ENCODE data around the gene WWC1.

WWC1 gene

DNA sequence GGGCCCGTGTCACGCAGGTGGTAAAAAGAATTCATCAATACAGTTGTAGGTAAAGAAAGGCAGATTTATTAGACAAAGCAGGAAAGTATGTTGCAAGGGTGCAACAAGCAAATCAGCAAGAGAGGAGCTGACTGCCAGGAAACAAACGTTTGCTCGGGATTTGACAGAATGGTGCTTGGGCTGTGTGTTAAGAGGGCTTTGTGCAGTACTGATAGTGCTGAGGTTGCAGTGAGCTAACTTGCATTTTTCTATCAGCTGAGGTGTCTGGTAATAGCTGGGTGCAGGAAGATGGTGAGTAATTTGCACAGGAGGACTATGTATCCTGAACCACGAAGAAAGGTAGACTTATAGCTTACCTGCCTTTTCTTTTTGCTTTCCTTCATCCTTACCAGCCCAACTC, 190.9 kb downstream of the WWC1 start:
- H3K4me3 Mint-ChIP-seq: no peak overlapping the region
- H3K27me3 Mint-ChIP-seq: peaks cover 8% of the 10 kb centered on the region
- H3K36me3 Mint-ChIP-seq (ENCODE audit: low read depth): no peaks in the 10 kb centered on the region
- no peak overlapping the region for H3K27ac Mint-ChIP-seq
- H3K4me1 Mint-ChIP-seq (ENCODE audit: low read depth): peaks cover 20% of the 10 kb centered on the region
- no peaks in the 10 kb centered on the region for H3K9me3 Mint-ChIP-seq

DNA sequence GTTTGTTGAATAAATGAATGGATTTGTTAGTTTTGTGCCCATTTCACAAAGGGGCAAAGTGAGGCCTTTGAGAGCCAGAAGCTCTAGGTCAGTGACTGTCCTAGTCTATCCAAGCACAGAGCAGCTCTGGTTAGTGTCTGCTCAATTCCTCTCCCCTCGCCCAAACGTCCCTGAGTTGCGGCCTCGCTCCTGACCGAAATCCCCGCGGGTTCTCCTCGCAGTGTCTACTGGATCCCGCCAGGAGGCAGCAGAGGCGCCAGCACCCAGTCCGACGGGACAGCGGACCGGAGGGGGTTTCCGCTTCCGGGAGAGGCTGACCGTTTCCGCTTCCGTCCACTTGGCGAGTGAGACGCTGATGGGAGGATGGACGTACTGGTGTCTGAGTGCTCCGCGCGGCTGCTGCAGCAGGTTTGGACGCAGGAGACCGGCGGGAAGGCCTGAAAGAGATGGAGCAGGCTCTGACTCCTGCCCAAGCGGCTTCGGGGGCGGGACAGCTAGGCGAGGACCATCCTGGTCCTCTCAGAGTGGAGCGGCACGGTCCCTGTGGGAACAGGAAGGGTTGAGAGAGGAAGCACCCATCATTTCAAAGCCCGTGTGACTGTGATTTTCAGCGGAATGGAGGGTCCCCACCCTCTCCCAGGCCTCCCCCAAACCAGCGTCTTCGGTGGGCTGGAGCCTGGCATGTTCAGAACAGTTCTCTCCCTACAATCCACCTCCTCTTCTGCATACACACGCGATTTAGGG, 194.9 kb downstream of the WWC1 start, which contains the start of gene RARS1:
Gene RARS1 (plus strand): TSS at position 336 of the 744 bp plus-strand sequence. CDS start 28 bp downstream, at position 364.
- Mint-ChIP-seq H3K36me3 (ENCODE audit: low read depth) (peaks cover 29% of the 10 kb centered on the region), H3K4me1 (ENCODE audit: low read depth) (peaks cover 41% of the 10 kb centered on the region), H3K27me3 (no peaks in the 10 kb centered on the region), H3K9me3 (no peaks in the 10 kb centered on the region), H3K27ac (peak within 1 kb of the TSS; percentile 98), H3K4me3 (peak within 1 kb of the TSS; percentile 100)

DNA sequence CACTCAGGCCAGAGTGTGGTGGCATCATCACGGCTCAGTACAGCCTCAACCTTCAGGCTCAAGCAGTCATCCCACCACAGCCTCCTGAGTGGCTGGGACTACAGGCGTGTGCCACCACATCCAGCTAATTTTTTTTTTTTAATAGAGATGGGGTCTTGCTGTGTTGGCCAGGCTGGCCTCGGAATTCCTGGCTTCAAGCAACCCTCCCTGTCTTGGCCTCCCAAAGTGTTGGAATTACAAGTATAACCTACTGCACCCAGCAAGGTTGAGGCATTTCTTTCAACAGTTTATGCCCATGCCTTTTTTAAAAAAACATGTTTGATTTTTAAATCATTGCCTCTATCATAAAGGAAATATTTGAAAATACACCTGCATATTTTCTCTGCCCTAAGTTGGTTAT, 197.6 kb downstream of the WWC1 start:
- peaks cover 56% of the 10 kb centered on the region for H3K36me3 Mint-ChIP-seq (ENCODE audit: low read depth)
- no peaks in the 10 kb centered on the region for H3K9me3 Mint-ChIP-seq
- peaks cover 49% of the 10 kb centered on the region for H3K4me1 Mint-ChIP-seq (ENCODE audit: low read depth)
- no peak overlapping the region for H3K27ac Mint-ChIP-seq
- no peaks in the 10 kb centered on the region for H3K27me3 Mint-ChIP-seq
- no peak overlapping the region for H3K4me3 Mint-ChIP-seq

DNA sequence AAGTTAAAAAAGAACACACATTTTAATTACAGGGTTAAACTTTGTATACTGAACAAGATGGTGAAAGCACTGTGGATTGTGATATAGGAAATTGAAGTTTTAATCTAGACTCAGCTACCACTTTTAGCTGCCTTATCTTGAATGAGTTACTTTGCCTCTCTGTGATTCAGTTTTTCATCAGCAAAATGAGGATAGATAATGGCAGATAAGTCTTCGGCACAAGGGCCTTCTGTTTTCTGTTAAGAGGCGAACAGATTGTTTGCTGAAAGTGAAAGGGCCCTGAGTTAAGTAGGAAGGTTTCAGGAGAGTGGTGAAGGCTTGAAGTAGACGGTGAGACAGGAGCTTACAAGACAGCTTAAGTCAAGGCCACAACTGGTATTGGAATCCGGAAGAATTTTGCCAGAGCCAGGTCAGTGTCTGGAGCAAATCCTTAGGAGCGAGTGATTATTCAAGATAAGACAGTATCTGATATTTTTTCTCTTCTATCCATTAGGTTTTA, 202.7 kb downstream of the WWC1 start:
- Mint-ChIP-seq H3K9me3 (no peaks in the 10 kb centered on the region), H3K4me1 (ENCODE audit: low read depth) (peaks cover 18% of the 10 kb centered on the region), H3K27ac (no peak overlapping the region), H3K27me3 (no peaks in the 10 kb centered on the region), H3K4me3 (no peak overlapping the region), H3K36me3 (ENCODE audit: low read depth) (peaks cover 84% of the 10 kb centered on the region)

DNA sequence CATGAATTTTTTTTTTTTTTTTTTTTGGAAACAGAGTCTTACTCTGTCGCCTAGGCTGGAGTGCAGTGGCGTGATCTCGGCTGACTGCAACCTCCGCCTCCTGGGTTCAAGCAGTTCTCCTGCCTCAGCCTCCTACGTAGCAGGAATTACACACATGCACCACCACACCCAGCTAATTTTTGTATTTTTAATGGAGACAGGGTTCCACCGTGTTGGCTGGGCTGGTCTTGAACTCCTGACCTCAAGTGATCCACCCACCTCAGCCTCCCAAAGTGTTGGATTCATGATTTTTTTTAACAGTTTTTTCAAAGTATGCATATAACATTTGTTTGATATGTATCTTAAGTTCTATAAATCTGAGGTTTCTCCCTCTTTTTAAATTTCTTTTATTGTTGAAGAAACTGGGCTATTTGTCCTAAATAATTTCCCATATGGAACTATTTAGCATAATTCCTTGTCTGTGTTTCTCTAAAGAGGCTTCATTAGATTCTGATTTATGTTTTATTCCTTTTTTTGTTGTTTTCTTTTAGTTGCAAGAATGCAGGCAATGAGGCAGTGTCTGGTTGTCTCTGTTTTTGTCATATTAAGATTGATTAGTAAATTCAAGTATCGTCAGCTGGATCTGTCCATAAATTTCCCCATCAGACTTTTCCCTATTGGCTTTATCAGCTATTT, 211.3 kb downstream of the WWC1 start:
- Mint-ChIP-seq H3K27ac (no peak overlapping the region), H3K36me3 (ENCODE audit: low read depth) (peaks cover 60% of the 10 kb centered on the region), H3K4me3 (no peak overlapping the region), H3K4me1 (ENCODE audit: low read depth) (no peaks in the 10 kb centered on the region), H3K9me3 (no peaks in the 10 kb centered on the region), H3K27me3 (no peaks in the 10 kb centered on the region)

DNA sequence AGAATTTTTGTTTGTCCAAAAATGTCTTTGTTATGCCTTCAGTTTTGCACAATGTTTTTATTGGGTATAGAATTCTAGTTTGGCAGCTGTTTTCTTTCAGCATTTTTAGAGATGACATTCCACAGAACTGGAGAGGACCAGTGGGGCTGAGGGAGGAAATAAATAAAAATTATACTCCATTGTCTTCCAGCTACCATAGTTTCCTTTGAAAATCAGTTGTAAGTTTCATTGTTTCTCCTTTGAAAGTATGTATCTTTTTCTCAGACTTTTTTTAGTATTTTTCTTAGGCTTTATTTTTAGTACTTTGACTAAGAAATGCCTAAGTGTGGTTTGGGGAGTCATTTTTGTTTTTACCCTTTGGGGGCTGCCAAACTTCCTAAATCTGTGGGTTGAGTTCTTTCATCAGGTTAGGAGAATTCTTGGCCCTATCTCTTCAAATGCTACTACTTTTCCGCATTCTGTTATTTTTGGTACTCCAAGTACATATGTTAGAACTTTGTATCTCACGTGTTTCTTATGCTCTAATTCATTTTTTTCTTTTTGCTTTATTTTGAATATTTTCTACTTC, 222.5 kb downstream of the WWC1 start:
- H3K36me3 Mint-ChIP-seq (ENCODE audit: low read depth): peaks cover 90% of the 10 kb centered on the region
- no peaks in the 10 kb centered on the region for H3K4me1 Mint-ChIP-seq (ENCODE audit: low read depth)
- H3K27ac Mint-ChIP-seq: no peak overlapping the region
- no peaks in the 10 kb centered on the region for H3K27me3 Mint-ChIP-seq
- H3K9me3 Mint-ChIP-seq: peaks cover 11% of the 10 kb centered on the region
- no peak overlapping the region for H3K4me3 Mint-ChIP-seq

All from stimulated activated naive CD8-positive, alpha-beta T cell treated with anti-CD3 and anti-CD28 coated beads, Interleukin-15, Interleukin-2, amounts not matched to agents 100 ng/mL and 50 ng/mL, for 24 hours (primary cell).